Neural crest cell (in vitro differentiated cells): Measurements from ENCODE around the gene TMEM79. TPM values are rescaled to one million over a fixed set of nuclear protein-coding genes. Genes with fewer than 3 reads are reported as not detected.
"Not testable (repeated sequence)": the region's sequence is repeated elsewhere in the genome, so short reads cannot be mapped to it uniquely, and the experiment has no call there.

ENCODE experiments used
- DNase-seq: peaks from one replicate; pipeline ENCODE4 v3.0.0; 2021; ENCODE audit warnings: low read depth, mixed read lengths, low spot score
- H3K27ac Mint-ChIP-seq: one replicate; pipeline ENCODE4 v1.8.0; 2021; ENCODE audit warnings: mild to moderate bottlenecking, mixed read lengths; ENCODE audit not compliant: unreplicated experiment
- H3K27me3 Mint-ChIP-seq: 2 replicates; pipeline ENCODE4 v1.8.0; 2021; ENCODE audit warnings: low read depth, mild to moderate bottlenecking, mixed read lengths
- H3K36me3 Mint-ChIP-seq: 2 replicates; pipeline ENCODE4 v1.8.0; 2021; ENCODE audit warnings: low read depth, mild to moderate bottlenecking, mixed read lengths
- H3K4me1 Mint-ChIP-seq: 2 replicates; pipeline ENCODE4 v1.8.0; 2021; ENCODE audit warnings: mixed read lengths
- H3K4me3 Mint-ChIP-seq: one replicate; pipeline ENCODE4 v1.8.0; 2021; ENCODE audit warnings: mild to moderate bottlenecking, mixed read lengths
- H3K9me3 Mint-ChIP-seq: 2 replicates; pipeline ENCODE4 v1.8.0; 2021; ENCODE audit warnings: mixed read lengths
- total RNA-seq: library from RNA; stranded (reverse); gene quantifications from 2 replicates; pipeline ENCODE4 v1.2.1, GENCODE V29; 2021
- TF ChIP-seq, protein P1 (sequence below): fragments of 200-600 bp; sonication (generic); conservative IDR thresholded peaks from 2 replicates; pipeline ENCODE4 v1.5.0; 2021; ENCODE audit warnings: antibody characterized with exemption, mild to moderate bottlenecking

The TMEM79 gene
- total RNA-seq, 1 donor from 2014 or later, result 4.6 TPM

GRCh38 chr1:156316909-156317308, 32.8 kb downstream of the TMEM79 start:
- H3K36me3 Mint-ChIP-seq, result peaks cover 18% of the 10 kb centered on the region
- no peaks in the 10 kb centered on the region for H3K4me1 Mint-ChIP-seq
- H3K27me3 Mint-ChIP-seq, result no peaks in the 10 kb centered on the region
- TF ChIP-seq, protein P1, sequence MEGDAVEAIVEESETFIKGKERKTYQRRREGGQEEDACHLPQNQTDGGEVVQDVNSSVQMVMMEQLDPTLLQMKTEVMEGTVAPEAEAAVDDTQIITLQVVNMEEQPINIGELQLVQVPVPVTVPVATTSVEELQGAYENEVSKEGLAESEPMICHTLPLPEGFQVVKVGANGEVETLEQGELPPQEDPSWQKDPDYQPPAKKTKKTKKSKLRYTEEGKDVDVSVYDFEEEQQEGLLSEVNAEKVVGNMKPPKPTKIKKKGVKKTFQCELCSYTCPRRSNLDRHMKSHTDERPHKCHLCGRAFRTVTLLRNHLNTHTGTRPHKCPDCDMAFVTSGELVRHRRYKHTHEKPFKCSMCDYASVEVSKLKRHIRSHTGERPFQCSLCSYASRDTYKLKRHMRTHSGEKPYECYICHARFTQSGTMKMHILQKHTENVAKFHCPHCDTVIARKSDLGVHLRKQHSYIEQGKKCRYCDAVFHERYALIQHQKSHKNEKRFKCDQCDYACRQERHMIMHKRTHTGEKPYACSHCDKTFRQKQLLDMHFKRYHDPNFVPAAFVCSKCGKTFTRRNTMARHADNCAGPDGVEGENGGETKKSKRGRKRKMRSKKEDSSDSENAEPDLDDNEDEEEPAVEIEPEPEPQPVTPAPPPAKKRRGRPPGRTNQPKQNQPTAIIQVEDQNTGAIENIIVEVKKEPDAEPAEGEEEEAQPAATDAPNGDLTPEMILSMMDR, result no peak
- H3K9me3 Mint-ChIP-seq, result no peaks in the 10 kb centered on the region
- H3K4me3 Mint-ChIP-seq, result no peak overlapping the region
- no peak overlapping the region for H3K27ac Mint-ChIP-seq
- DNase-seq, result no peak

- no peak overlapping the region for H3K27ac Mint-ChIP-seq
- no peaks in the 10 kb centered on the region for H3K4me1 Mint-ChIP-seq
- DNase-seq, result no peak
- TF ChIP-seq, protein P1, result peak; percentile 74
- H3K9me3 Mint-ChIP-seq, result no peaks in the 10 kb centered on the region
- H3K4me3 Mint-ChIP-seq, result no peak overlapping the region
- peaks cover 14% of the 10 kb centered on the region for H3K36me3 Mint-ChIP-seq
- H3K27me3 Mint-ChIP-seq, result no peaks in the 10 kb centered on the region
Measured at GRCh38 chr1:156319664-156320063, 35.5 kb downstream of the TMEM79 start.

- no peaks in the 10 kb centered on the region for H3K4me1 Mint-ChIP-seq
- TF ChIP-seq, protein P1, result no peak
- H3K27ac Mint-ChIP-seq, result no peak overlapping the region
- no peak for DNase-seq
- no peaks in the 10 kb centered on the region for H3K9me3 Mint-ChIP-seq
- no peaks in the 10 kb centered on the region for H3K27me3 Mint-ChIP-seq
- H3K36me3 Mint-ChIP-seq, result peaks cover 16% of the 10 kb centered on the region
- H3K4me3 Mint-ChIP-seq, result no peak overlapping the region
Measured at GRCh38 chr1:156320560-156320959, 36.4 kb downstream of the TMEM79 start.

- H3K27ac Mint-ChIP-seq, H3K4me1 Mint-ChIP-seq, H3K4me3 Mint-ChIP-seq, H3K36me3 Mint-ChIP-seq, H3K9me3 Mint-ChIP-seq, H3K27me3 Mint-ChIP-seq, DNase-seq: not testable (repeated sequence)
Measured at GRCh38 chr1:156323179-156323578, 39.1 kb downstream of the TMEM79 start.

- TF ChIP-seq, protein P1, result peak; percentile 29
- Mint-ChIP-seq H3K4me3 (peak overlapping the region; percentile 98), H3K36me3 (peaks cover 11% of the 10 kb centered on the region), H3K4me1 (peaks cover 36% of the 10 kb centered on the region), H3K9me3 (no peaks in the 10 kb centered on the region), H3K27ac (no peak overlapping the region), H3K27me3 (no peaks in the 10 kb centered on the region)
- no peak for DNase-seq
Measured at GRCh38 chr1:156336242-156336641, 52.1 kb downstream of the TMEM79 start.

GRCh38 chr1:156337052-156337887, 53.1 kb downstream of the TMEM79 start:
- H3K9me3 Mint-ChIP-seq, result no peaks in the 10 kb centered on the region
- DNase-seq, result no peak
- peaks cover 11% of the 10 kb centered on the region for H3K36me3 Mint-ChIP-seq
- H3K27me3 Mint-ChIP-seq, result no peaks in the 10 kb centered on the region
- H3K4me3 Mint-ChIP-seq, result peak overlapping the region; percentile 98
- peak overlapping the region; percentile 85 for H3K27ac Mint-ChIP-seq
- TF ChIP-seq, protein P1, result no peak
- H3K4me1 Mint-ChIP-seq, result peaks cover 37% of the 10 kb centered on the region
